Neural cell (in vitro differentiated cells): ENCODE results near the gene DAW1. TPM values are rescaled to one million over a fixed set of nuclear protein-coding genes. Genes with fewer than 3 reads are reported as not detected.

Source experiments
- H2AFZ ChIP-seq: fragments of 200-600, 300-800 bp; sonication (generic), shearing (Covaris generic); 2 replicates; pipeline ENCODE4 v1.6.0; 2014; ENCODE audit warnings: low read depth, mild to moderate bottlenecking, antibody characterized with exemption, low read length, moderate library complexity
- H3F3A ChIP-seq: fragments of 200-600 bp; shearing (Covaris generic); 2 replicates; pipeline ENCODE4 v1.6.1; 2016; ENCODE audit warnings: mild to moderate bottlenecking, moderate library complexity, mixed read lengths, antibody characterized with exemption, low read length; ENCODE audit not compliant: insufficient read depth, poor library complexity, severe bottlenecking
- H3K27ac ChIP-seq: fragments of 200-600, 300-800 bp; sonication (generic), shearing (Covaris generic); 2 replicates; pipeline ENCODE4 v1.5.1; 2014; ENCODE audit warnings: mild to moderate bottlenecking, low read length, moderate library complexity
- H3K27me3 ChIP-seq: fragments of 300-800, 200-600 bp; sonication (generic), shearing (Covaris generic); 2 replicates; pipeline ENCODE4 v1.6.0; 2014; ENCODE audit warnings: mild to moderate bottlenecking, low read depth, low read length, moderate library complexity; ENCODE audit not compliant: insufficient read depth
- H3K36me3 ChIP-seq: fragments of 300-800, 200-600 bp; sonication (generic), shearing (Covaris generic); 2 replicates; pipeline ENCODE4 v1.5.1; 2014; ENCODE audit warnings: mild to moderate bottlenecking, antibody characterized with exemption, low read length, moderate library complexity; ENCODE audit not compliant: insufficient read depth
- H3K4me2 ChIP-seq: fragments of 300-800, 200-600 bp; sonication (generic), shearing (Covaris generic); 2 replicates; pipeline ENCODE4 v1.6.0; 2014; ENCODE audit warnings: mild to moderate bottlenecking, low read length
- H3K4me3 ChIP-seq: fragments of 300-800, 200-600 bp; sonication (generic), shearing (Covaris generic); 2 replicates; pipeline ENCODE4 v1.5.1; 2014; ENCODE audit warnings: mild to moderate bottlenecking, low read length, moderate library complexity
- H3K79me2 ChIP-seq: fragments of 200-600 bp; shearing (Covaris generic); replicated peaks from 2 replicates; pipeline ENCODE4 v1.6.0; 2014; ENCODE audit warnings: mild to moderate bottlenecking, low read length, moderate library complexity; ENCODE audit not compliant: insufficient read depth
- H3K9ac ChIP-seq: fragments of 300-800, 200-600 bp; sonication (generic), shearing (Covaris generic); 2 replicates; pipeline ENCODE4 v1.6.1; 2016; ENCODE audit warnings: mild to moderate bottlenecking, low read length, mixed read lengths
- H3K9me2 ChIP-seq: fragments of 200-600 bp; shearing (Covaris generic); 2 replicates; pipeline ENCODE4 v1.6.1; 2016; ENCODE audit warnings: mild to moderate bottlenecking, low read length, mixed read lengths; ENCODE audit not compliant: insufficient read depth
- H3K9me3 ChIP-seq: fragments of 200-600, 300-800 bp; sonication (generic), shearing (Covaris generic); 2 replicates; pipeline ENCODE4 v1.6.1; 2016; ENCODE audit warnings: mild to moderate bottlenecking, mixed run types, low read length, moderate library complexity, mixed read lengths
- H4K20me1 ChIP-seq: fragments of 200-600 bp; shearing (Covaris generic); 2 replicates; pipeline ENCODE4 v1.6.1; 2016; ENCODE audit warnings: mild to moderate bottlenecking, mixed run types; ENCODE audit not compliant: insufficient read depth
- CTCF ChIP-seq: fragments of 450-650 bp; IDR thresholded peaks from 2 replicates; pipeline ENCODE4 v1.5.1; 2014; ENCODE audit warnings: antibody characterized with exemption, mild to moderate bottlenecking, moderate library complexity; ENCODE audit not compliant: poor library complexity, severe bottlenecking
- EP300 ChIP-seq: fragments of 450-650 bp; conservative IDR thresholded peaks from 2 replicates; pipeline ENCODE4 v1.6.1; 2014; ENCODE audit warnings: antibody characterized with exemption, mild to moderate bottlenecking, moderate library complexity; ENCODE audit not compliant: poor library complexity, severe bottlenecking
- EZH2 ChIP-seq: fragments of 200-600, 300-800 bp; shearing (Covaris generic), sonication (generic); IDR thresholded peaks from 2 replicates; pipeline ENCODE4 v1.6.1; 2014; ENCODE audit warnings: antibody characterized with exemption, low read length, borderline replicate concordance, mild to moderate bottlenecking; ENCODE audit not compliant: insufficient read depth, poor library complexity, severe bottlenecking
- MXI1 ChIP-seq: fragments of 450-650 bp; conservative IDR thresholded peaks from 2 replicates; pipeline ENCODE4 v1.6.1; 2014; ENCODE audit warnings: antibody characterized with exemption, mild to moderate bottlenecking; ENCODE audit not compliant: poor library complexity, severe bottlenecking
- POLR2AphosphoS5 ChIP-seq: IDR thresholded peaks from 2 replicates; pipeline ENCODE4 v1.6.1; 2012
- RAD21 ChIP-seq: fragments of 450-650 bp; conservative IDR thresholded peaks from 2 replicates; pipeline ENCODE4 v1.6.1; 2014; ENCODE audit warnings: antibody characterized with exemption, mild to moderate bottlenecking, moderate library complexity
- REST ChIP-seq: IDR thresholded peaks from 2 replicates; pipeline ENCODE4 v1.6.1; 2012; ENCODE audit warnings: borderline replicate concordance
- TAF1 ChIP-seq: IDR thresholded peaks from 2 replicates; pipeline ENCODE4 v1.6.1; 2012; ENCODE audit warnings: low read depth
- polyA plus RNA-seq: library from polyadenylated mRNA; depleted of rRNA; stranded (reverse); fragments of >200 nt; gene quantifications from 2 replicates; pipeline ENCODE4 v1.2.3, GENCODE V29; 2014

The DAW1 gene
- polyA plus RNA-seq, 1 donor from 2014 or later: 1.5 TPM

- Histone ChIP-seq H3K36me3 (no peaks in the 10 kb centered on the region), H2AFZ (no peak overlapping the region), H3K4me3 (no peak overlapping the region), H4K20me1 (no peaks in the 10 kb centered on the region), H3K9me2 (no peaks in the 10 kb centered on the region), H3K27ac (no peak overlapping the region), H3K9ac (no peak overlapping the region), H3K79me2 (no peaks in the 10 kb centered on the region), H3F3A (no peaks in the 10 kb centered on the region), H3K4me2 (no peak overlapping the region), H3K9me3 (no peaks in the 10 kb centered on the region), H3K27me3 (no peaks in the 10 kb centered on the region)
- no peak for TF ChIP-seq POLR2AphosphoS5
- no peak for TF ChIP-seq REST
- TF ChIP-seq EP300: no peak
- no peak for TF ChIP-seq TAF1
- no peak for TF ChIP-seq EZH2
- TF ChIP-seq RAD21: no peak
- no peak for TF ChIP-seq MXI1
- no peak for TF ChIP-seq CTCF
These were observed 70.6 kb downstream of the DAW1 start for GRCh38 chr2:227942021-227942420.

GRCh38 chr2:227942965-227943364 lies 71.5 kb downstream of the DAW1 start:
- H3K27ac ChIP-seq: no peak overlapping the region
- H3K4me2 ChIP-seq: no peak overlapping the region
- no peak overlapping the region for H3K9ac ChIP-seq
- H3K79me2 ChIP-seq: no peaks in the 10 kb centered on the region
- no peaks in the 10 kb centered on the region for H3K9me3 ChIP-seq
- no peak overlapping the region for H2AFZ ChIP-seq
- H3K27me3 ChIP-seq: no peaks in the 10 kb centered on the region
- H3K4me3 ChIP-seq: no peak overlapping the region
- TF ChIP-seq RAD21: no peak
- TF ChIP-seq MXI1: no peak
- TF ChIP-seq EP300: no peak
- TF ChIP-seq REST: no peak
- no peak for TF ChIP-seq EZH2
- no peaks in the 10 kb centered on the region for H3K9me2 ChIP-seq
- no peaks in the 10 kb centered on the region for H3F3A ChIP-seq
- H3K36me3 ChIP-seq: no peaks in the 10 kb centered on the region
- no peaks in the 10 kb centered on the region for H4K20me1 ChIP-seq
